Vagina (tissue), 2 donors: Measurements from ENCODE around the gene CCDC81. TPM values are rescaled to one million over a fixed set of nuclear protein-coding genes. Genes with fewer than 3 reads are reported as not detected.

Source experiments
- DNase-seq, 2 donors: peaks; one replicate each; pipeline ENCODE4 v3.0.0-alpha.2; 2017; ENCODE audit errors: extremely low spot score in 2 of 2
- H3K27ac ChIP-seq: fragments of 200-600 bp; sonication (generic); one replicate; pipeline ENCODE4 v1.5.1; 2019
- H3K27me3 ChIP-seq: fragments of 200-600 bp; sonication (generic); one replicate; pipeline ENCODE4 v1.5.1; 2019
- H3K36me3 ChIP-seq, 2 donors: fragments of 200-600 bp; sonication (generic); one replicate each; pipeline ENCODE4 v1.5.1; 2017 to 2019
- H3K4me1 ChIP-seq: fragments of 200-600 bp; sonication (generic); one replicate; pipeline ENCODE4 v1.5.1; 2019
- H3K4me3 ChIP-seq, 2 donors: fragments of 200-600 bp; sonication (generic); 1 replicate in 1 of 2; 2 replicates in 1 of 2; pipeline ENCODE4 v1.5.1; 2016 to 2019
- H3K9me3 ChIP-seq: fragments of 200-600 bp; sonication (generic); one replicate; pipeline ENCODE4 v1.5.1; 2019
- POLR2A ChIP-seq, 2 donors: fragments of 450-650 bp; IDR thresholded peaks; one replicate each; pipeline ENCODE4 v1.6.1; 2017; ENCODE audit warnings: antibody characterized with exemption in 2 of 2, mild to moderate bottlenecking in 2 of 2, moderate library complexity in 2 of 2
- POLR2AphosphoS5 ChIP-seq, 2 donors: sonication (generic); formaldehyde crosslinking; IDR thresholded peaks; one replicate each; pipeline ENCODE4 v1.9.0; 2017; ENCODE audit warnings: antibody characterized with exemption in 2 of 2, mild to moderate bottlenecking in 2 of 2, low read depth in 1 of 2; ENCODE audit not compliant: insufficient read depth in 1 of 2
- intact Hi-C: fragments of 100-400 bp; cut with DNase I; formaldehyde crosslinking; loops from one replicate; pipeline ENCODE4 v1.15.1; 2023
- total RNA-seq: library from RNA; depleted of rRNA; stranded (reverse); fragments of >200 nt; gene quantifications from one replicate; pipeline ENCODE4 v1.2.3, GENCODE V29; 2016
- TF ChIP-seq, protein P1 (sequence below), 3 experiments: fragments of 450-650 bp in 2 of 3; fragments of 200-600 bp in 1 of 3; sonication (generic) in 1 of 3; IDR thresholded peaks; one replicate each; pipeline ENCODE4 v1.5.1; 2017 to 2019; ENCODE audit warnings: antibody characterized with exemption in 3 of 3, mild to moderate bottlenecking in 2 of 3, moderate library complexity in 2 of 3

The CCDC81 gene
- total RNA-seq, 1 donor from 2014 or later = not detected

GRCh38 chr11:86464509-86465221 lies 90.0 kb downstream of the CCDC81 start:
- peaks cover 0 to 5% of the 10 kb centered on the region in 2 donors for H3K36me3 ChIP-seq
- H3K27me3 ChIP-seq = no peaks in the 10 kb centered on the region
- TF ChIP-seq, protein P1, sequence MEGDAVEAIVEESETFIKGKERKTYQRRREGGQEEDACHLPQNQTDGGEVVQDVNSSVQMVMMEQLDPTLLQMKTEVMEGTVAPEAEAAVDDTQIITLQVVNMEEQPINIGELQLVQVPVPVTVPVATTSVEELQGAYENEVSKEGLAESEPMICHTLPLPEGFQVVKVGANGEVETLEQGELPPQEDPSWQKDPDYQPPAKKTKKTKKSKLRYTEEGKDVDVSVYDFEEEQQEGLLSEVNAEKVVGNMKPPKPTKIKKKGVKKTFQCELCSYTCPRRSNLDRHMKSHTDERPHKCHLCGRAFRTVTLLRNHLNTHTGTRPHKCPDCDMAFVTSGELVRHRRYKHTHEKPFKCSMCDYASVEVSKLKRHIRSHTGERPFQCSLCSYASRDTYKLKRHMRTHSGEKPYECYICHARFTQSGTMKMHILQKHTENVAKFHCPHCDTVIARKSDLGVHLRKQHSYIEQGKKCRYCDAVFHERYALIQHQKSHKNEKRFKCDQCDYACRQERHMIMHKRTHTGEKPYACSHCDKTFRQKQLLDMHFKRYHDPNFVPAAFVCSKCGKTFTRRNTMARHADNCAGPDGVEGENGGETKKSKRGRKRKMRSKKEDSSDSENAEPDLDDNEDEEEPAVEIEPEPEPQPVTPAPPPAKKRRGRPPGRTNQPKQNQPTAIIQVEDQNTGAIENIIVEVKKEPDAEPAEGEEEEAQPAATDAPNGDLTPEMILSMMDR (IDR thresholded peaks at IDR 0.05) = no peak
- TF ChIP-seq POLR2A (IDR thresholded peaks at IDR 0.05) (no peak), POLR2AphosphoS5 (IDR thresholded peaks at IDR 0.05; ENCODE audit: insufficient read depth in 1 of 2, low read depth in 1 of 2) (no peak)
- no peaks in the 10 kb centered on the region for H3K9me3 ChIP-seq
- H3K27ac ChIP-seq = no peak overlapping the region
- no peak overlapping the region for H3K4me3 ChIP-seq
- intact Hi-C loops = no loop called here
- no peak for DNase-seq
- peaks cover 18% of the 10 kb centered on the region for H3K4me1 ChIP-seq

DNA sequence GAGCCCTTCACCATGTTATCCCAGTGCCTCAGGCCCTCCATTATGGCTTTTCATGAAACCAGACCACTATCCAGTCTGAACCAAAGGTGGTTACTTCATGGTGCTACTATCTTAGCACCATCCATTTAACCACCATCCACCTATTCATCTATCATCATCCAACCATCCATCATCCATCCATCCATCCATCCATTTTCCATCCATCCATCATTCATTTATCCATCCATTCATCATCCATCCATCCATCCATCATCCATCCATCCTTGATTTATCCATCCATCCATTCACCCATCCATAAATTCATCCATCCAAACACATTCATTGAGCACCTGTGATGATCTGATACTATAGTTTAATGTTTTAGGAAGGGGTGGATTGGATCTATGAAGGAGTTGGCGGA lies 93.5 kb downstream of the CCDC81 start:
- Histone ChIP-seq H3K4me3 (no peak overlapping the region), H3K27me3 (no peaks in the 10 kb centered on the region), H3K9me3 (no peaks in the 10 kb centered on the region), H3K27ac (no peak overlapping the region), H3K36me3 (no peaks in the 10 kb centered on the region), H3K4me1 (no peaks in the 10 kb centered on the region)
- TF ChIP-seq POLR2AphosphoS5 (IDR thresholded peaks at IDR 0.05; ENCODE audit: insufficient read depth in 1 of 2, low read depth in 1 of 2) (no peak), POLR2A (IDR thresholded peaks at IDR 0.05) (no peak)
- TF ChIP-seq, protein P1 (IDR thresholded peaks at IDR 0.05) = no peak
- intact Hi-C loops = no loop called here
- no peak for DNase-seq

DNA sequence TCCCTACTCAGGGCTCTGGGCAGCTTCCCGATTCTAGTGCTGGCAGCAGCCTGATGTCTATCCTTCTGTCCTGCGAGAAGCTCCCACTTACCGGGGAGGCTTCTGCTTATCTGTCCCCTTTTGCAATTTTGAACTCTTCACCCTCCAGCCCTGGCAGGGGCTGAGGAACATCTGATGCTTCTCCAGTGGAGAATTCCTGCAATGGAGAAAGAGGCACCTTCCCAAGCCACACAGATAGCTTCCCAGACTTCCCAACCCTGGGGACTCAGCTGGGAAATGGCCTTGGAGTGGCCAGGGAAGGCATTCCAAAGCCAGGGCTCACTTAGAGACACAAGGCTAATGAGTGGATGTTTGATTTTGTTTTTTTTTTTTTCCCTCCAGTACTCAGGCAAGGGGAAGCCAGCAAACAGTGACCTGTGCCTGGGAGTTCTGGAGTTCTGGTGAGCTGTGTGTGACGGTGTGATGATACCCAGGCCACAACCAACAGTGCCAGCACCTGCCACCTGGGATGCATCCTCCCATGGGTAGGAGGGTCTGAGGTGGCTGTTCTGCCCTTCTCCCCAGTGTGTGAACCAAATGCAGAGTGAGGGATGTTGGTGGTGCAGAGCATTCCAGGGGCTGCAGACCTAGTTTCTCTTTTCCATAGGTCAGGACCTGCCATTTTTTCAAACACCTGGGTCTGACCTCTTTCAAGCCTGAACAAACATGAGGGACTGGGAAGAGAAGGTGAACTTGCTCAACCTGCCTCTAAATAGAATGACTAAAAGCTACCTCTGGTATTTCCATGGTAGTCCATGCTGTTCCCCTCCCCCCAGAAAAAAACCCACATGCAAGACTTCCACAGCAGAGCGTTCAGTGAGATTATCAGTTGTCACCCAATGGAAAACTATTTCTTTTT lies 95.1 kb downstream of the CCDC81 start:
- Histone ChIP-seq H3K9me3 (no peaks in the 10 kb centered on the region), H3K36me3 (no peaks in the 10 kb centered on the region), H3K4me1 (no peaks in the 10 kb centered on the region), H3K4me3 (no peak overlapping the region), H3K27ac (no peak overlapping the region), H3K27me3 (no peaks in the 10 kb centered on the region)
- intact Hi-C loops = no loop called here
- TF ChIP-seq, protein P1 (IDR thresholded peaks at IDR 0.05) = no peak
- TF ChIP-seq POLR2AphosphoS5 (IDR thresholded peaks at IDR 0.05; ENCODE audit: insufficient read depth in 1 of 2, low read depth in 1 of 2) (no peak), POLR2A (IDR thresholded peaks at IDR 0.05) (no peak)
- DNase-seq = no peak

Other genes starting within 250 kb of the CCDC81 start
- gene EED, start 130.1 kb upstream of the CCDC81 start, total RNA-seq = 29.7 TPM
- gene HIKESHI, start 72.6 kb upstream of the CCDC81 start, total RNA-seq = 25.0 TPM